ENCODE results near the gene CPNE4. TPM values are rescaled to one million over a fixed set of nuclear protein-coding genes. Genes with fewer than 3 reads are reported as not detected.

The CPNE4 gene
- 0.83 TPM for total RNA-seq
- long read RNA-seq, partial matches to known transcripts: 0 of 1 reads
- long read RNA-seq, other reads (novel, unspliced or antisense): 1 of 1 reads

DNA sequence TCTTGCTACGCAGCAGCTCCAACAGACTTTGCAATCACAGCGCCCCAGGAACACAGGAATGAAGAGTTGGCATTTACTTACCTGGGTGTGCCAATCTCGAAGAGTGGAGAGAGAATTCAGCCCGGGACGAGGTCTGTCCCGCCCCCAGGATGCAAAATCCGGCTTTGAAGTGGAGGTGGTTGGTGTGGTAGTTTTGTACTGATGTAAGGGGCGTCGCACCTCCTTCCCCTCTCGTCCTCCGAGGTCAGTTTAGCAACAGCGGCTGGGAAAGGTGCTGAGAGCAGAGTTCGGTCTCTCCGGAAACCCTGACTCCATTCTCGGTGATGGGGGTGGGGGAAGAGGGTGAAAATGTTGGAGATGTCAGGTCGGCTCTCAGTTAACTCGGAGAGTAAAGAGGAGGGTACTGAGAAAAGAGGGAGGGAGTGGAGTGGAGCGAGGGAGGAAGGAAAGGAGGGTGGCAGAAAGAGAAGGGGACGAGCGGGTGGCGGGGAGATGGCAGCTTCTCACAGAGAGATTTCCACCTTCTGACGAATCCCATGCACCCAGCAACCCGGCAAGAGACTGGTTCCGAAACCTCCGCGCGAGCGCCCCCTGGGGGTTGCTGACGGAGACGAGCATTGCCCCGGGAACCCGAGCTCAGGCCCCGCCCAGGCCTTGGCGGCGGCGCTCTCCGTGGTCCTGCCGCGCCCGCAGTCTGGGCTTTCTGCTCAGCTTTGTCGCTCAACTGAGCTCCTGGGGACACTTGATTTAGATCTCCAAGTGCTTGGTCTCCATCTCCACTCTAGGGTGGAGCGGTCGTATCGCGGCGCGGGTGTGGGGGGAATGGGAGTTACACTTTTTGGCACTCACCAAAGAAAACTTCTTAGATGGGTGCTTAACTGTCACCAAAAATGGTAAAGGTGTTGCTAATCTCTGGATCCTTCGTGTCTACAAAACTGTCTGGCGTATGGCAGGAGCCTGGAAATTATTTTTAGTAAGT is at the start of gene CPNE4:
CPNE4 (minus strand) TSS at position 529 of the 979 bp plus-strand sequence.
- H3K27me3 ChIP-seq (ENCODE audit: low read depth): peaks cover 47% of the 10 kb centered on the region
- intact Hi-C loops (cut with DNase I): no loop called here
- DNase-seq: peak; percentile 87
- peaks cover 12% of the 10 kb centered on the region for H3K4me1 ChIP-seq
- H3K9me3 ChIP-seq: no peaks in the 10 kb centered on the region
- TF ChIP-seq, protein P1, sequence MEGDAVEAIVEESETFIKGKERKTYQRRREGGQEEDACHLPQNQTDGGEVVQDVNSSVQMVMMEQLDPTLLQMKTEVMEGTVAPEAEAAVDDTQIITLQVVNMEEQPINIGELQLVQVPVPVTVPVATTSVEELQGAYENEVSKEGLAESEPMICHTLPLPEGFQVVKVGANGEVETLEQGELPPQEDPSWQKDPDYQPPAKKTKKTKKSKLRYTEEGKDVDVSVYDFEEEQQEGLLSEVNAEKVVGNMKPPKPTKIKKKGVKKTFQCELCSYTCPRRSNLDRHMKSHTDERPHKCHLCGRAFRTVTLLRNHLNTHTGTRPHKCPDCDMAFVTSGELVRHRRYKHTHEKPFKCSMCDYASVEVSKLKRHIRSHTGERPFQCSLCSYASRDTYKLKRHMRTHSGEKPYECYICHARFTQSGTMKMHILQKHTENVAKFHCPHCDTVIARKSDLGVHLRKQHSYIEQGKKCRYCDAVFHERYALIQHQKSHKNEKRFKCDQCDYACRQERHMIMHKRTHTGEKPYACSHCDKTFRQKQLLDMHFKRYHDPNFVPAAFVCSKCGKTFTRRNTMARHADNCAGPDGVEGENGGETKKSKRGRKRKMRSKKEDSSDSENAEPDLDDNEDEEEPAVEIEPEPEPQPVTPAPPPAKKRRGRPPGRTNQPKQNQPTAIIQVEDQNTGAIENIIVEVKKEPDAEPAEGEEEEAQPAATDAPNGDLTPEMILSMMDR (IDR thresholded peaks at IDR 0.05): peak; percentile 70
- no peaks in the 10 kb centered on the region for H3K36me3 ChIP-seq
- H3K27ac ChIP-seq: no peak within 1 kb of the TSS
- peak within 1 kb of the TSS; percentile 12 for H3K4me3 ChIP-seq
- peak; percentile 97 to 98 for ATAC-seq

DNA sequence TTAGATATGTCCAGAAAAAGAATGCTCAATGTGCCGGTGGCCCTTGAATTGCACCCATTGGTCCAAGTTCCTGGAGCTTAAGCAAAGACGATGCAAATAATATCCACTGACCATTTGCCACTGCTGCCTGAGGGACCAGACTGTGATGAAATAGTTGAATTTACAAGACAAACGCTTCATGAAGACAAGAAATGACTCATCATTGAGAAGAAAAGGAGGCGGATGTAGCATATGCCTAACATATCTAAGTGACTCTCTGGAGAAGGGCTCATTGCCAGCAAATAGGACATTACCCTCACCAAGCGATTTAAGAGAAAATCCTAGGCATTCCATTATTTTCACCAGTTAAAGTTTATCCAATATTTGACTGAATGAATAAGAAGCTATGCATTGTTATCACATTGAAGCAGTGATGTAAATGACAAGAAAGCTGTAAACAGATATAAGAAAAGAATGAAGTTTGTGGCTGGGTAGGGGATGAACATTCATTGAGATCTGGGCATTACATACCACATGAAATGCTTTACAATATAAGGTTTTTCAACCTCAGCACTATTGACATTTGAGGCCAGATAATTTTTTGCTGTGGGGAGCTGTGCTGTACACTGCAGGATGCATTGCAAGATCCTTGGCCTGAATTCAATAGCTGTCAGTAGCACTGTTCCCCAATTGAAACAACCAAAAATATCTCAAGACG is 48.9 kb upstream of the CPNE4 start:
- H3K27me3 ChIP-seq (ENCODE audit: low read depth): no peaks in the 10 kb centered on the region
- no peaks in the 10 kb centered on the region for H3K36me3 ChIP-seq
- no peak overlapping the region for H3K4me3 ChIP-seq
- TF ChIP-seq, protein P1 (IDR thresholded peaks at IDR 0.05): no peak
- no peaks in the 10 kb centered on the region for H3K9me3 ChIP-seq
- intact Hi-C loops (cut with DNase I): no loop called here
- no peak for ATAC-seq
- H3K27ac ChIP-seq: no peak overlapping the region
- DNase-seq: no peak
- H3K4me1 ChIP-seq: no peaks in the 10 kb centered on the region

DNA sequence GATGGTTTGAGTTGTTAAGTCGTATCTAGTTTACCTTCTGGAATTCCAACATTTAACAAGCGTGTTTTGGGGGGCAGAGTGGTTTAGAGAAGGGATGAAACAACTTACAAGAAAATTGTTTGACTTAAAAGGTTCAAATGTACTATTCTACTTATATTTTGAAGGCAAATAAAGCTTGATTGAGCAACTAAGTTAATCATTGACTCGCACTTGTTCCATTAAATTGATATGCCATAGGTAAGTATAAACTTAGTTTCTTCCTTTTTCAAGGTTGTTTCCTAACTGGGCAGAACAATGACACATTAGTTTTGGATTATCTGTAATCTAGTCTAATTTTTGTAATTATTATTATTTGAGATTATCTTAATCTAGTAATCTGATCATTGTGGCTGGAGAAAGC is 48.3 kb upstream of the CPNE4 start:
- intact Hi-C loops (cut with DNase I): no loop called here
- no peak for ATAC-seq
- no peaks in the 10 kb centered on the region for H3K4me1 ChIP-seq
- no peak overlapping the region for H3K4me3 ChIP-seq
- TF ChIP-seq, protein P1 (IDR thresholded peaks at IDR 0.05): no peak
- no peaks in the 10 kb centered on the region for H3K27me3 ChIP-seq (ENCODE audit: low read depth)
- H3K9me3 ChIP-seq: no peaks in the 10 kb centered on the region
- H3K27ac ChIP-seq: no peak overlapping the region
- no peak for DNase-seq
- H3K36me3 ChIP-seq: no peaks in the 10 kb centered on the region

DNA sequence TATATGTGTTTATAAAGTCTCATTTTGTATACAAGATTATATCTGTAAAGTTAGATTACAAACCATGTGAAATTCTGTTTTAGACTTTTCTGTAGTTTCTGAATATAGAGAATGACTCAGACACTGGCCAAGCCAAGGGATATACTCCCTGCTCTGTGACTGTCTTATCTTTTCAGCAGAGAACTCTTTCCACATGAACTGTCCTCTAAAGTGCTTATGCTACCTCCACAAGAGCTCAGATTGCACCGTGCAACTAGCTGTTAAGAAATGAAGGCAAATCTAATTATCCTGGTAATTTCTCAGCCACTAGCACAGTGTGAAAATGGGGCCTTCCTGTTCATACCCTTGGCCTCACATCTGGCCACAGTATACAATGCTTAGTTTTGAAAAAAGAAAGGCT is 44.3 kb upstream of the CPNE4 start:
- DNase-seq (no peak), ATAC-seq (no peak)
- intact Hi-C loops (cut with DNase I): no loop called here
- H3K36me3 ChIP-seq: no peaks in the 10 kb centered on the region
- H3K9me3 ChIP-seq: no peaks in the 10 kb centered on the region
- no peak overlapping the region for H3K4me3 ChIP-seq
- no peak overlapping the region for H3K27ac ChIP-seq
- H3K27me3 ChIP-seq (ENCODE audit: low read depth): no peaks in the 10 kb centered on the region
- TF ChIP-seq, protein P1 (IDR thresholded peaks at IDR 0.05): no peak
- H3K4me1 ChIP-seq: no peaks in the 10 kb centered on the region

DNA sequence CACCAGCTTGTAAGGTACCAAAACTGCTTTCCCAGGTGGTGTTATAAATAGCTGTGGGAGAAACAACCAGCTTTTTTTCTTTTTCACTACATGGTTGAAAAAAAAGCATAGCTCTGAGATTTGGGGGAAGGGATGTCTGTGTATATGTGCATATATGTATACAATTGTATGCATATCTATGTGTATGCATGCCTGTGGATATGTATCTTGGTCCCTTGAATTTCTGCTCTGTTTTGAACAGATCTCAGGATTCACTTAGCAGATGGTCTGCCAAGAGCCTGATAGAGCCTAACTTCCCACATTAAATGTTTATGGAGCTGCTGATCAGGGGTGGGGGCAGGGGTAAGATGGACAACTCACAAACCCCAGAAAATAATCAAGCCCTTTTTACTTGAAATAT is 39.0 kb upstream of the CPNE4 start:
- H3K36me3 ChIP-seq: no peaks in the 10 kb centered on the region
- no peaks in the 10 kb centered on the region for H3K4me1 ChIP-seq
- no peak overlapping the region for H3K4me3 ChIP-seq
- ATAC-seq (no peak), DNase-seq (no peak)
- TF ChIP-seq, protein P1 (IDR thresholded peaks at IDR 0.05): no peak
- no peaks in the 10 kb centered on the region for H3K27me3 ChIP-seq (ENCODE audit: low read depth)
- no peaks in the 10 kb centered on the region for H3K9me3 ChIP-seq
- intact Hi-C loops (cut with DNase I): no loop called here
- no peak overlapping the region for H3K27ac ChIP-seq
